PC-9 (cell line): Measurements from ENCODE around the gene DHRSX. TPM values are rescaled to one million over a fixed set of nuclear protein-coding genes. Genes with fewer than 3 reads are reported as not detected.
"Not testable (repeated sequence)": the region's sequence is repeated elsewhere in the genome, so short reads cannot be mapped to it uniquely, and the experiment has no call there.

Source experiments
- BruUV-seq: library from RNA; stranded (reverse); fragments of 400-500 nt; replicated peaks from 2 replicates; lab custom pipeline; 2021; lab: Mats Ljungman, UMichigan
- CTCF ChIA-PET: fragments of 300-600 bp; sonication (Branson Sonifier 250); formaldehyde crosslinking; loops from one replicate; lab custom pipeline; 2022; ENCODE audit warnings: antibody characterized with exemption; lab: Charles Lee
- POLR2A ChIA-PET: fragments of 300-600 bp; sonication (Branson Sonifier 250); formaldehyde crosslinking; loops from one replicate; lab custom pipeline; 2022; ENCODE audit warnings: antibody characterized with exemption; ENCODE audit not compliant: unreplicated experiment; lab: Charles Lee
- DNase-seq, 2 experiments: peaks; one replicate each; pipeline versions ENCODE4 v3.0.0 to v3.0.0-alpha.2; 2015 to 2022; ENCODE audit warnings: mixed read lengths in 1 of 2
- H2AFZ ChIP-seq: fragments of 200-600 bp; sonication (generic); 2 replicates; pipeline ENCODE4 v1.8.1; 2017; ENCODE audit warnings: antibody characterized with exemption
- H3F3A ChIP-seq: fragments of 200-600 bp; sonication (generic); 2 replicates; pipeline ENCODE4 v1.8.1; 2017; ENCODE audit warnings: antibody characterized with exemption, mild to moderate bottlenecking, low read depth; ENCODE audit not compliant: insufficient read depth
- H3K27ac ChIP-seq: fragments of 200-600 bp; sonication (generic); 2 replicates; pipeline ENCODE4 v1.6.1; 2016; ENCODE audit warnings: mixed run types
- H3K27me3 ChIP-seq: fragments of 200-600 bp; sonication (generic); 2 replicates; pipeline ENCODE4 v1.6.1; 2016; ENCODE audit warnings: low read depth, mixed run types; ENCODE audit not compliant: insufficient read depth
- H3K36me3 ChIP-seq: fragments of 200-600 bp; sonication (generic); 2 replicates; pipeline ENCODE4 v1.6.1; 2016; ENCODE audit warnings: low read depth, mixed run types
- H3K4me1 ChIP-seq: fragments of 200-600 bp; sonication (generic); replicated peaks from 2 replicates; pipeline ENCODE4 v1.6.1; 2016; ENCODE audit warnings: mixed run types; ENCODE audit not compliant: insufficient read depth
- H3K4me2 ChIP-seq: fragments of 200-600 bp; sonication (generic); 2 replicates; pipeline ENCODE4 v1.6.1; 2017; ENCODE audit warnings: mixed run types
- H3K4me3 ChIP-seq: fragments of 200-600 bp; sonication (generic); 2 replicates; pipeline ENCODE4 v1.6.1; 2016; ENCODE audit warnings: mixed run types
- H3K79me2 ChIP-seq: fragments of 200-600 bp; sonication (generic); 2 replicates; pipeline ENCODE4 v1.6.1; 2017; ENCODE audit warnings: low read depth, mixed run types
- H3K9me2 ChIP-seq: fragments of 200-600 bp; sonication (generic); 2 replicates; pipeline ENCODE4 v1.8.1; 2017; ENCODE audit warnings: mild to moderate bottlenecking; ENCODE audit not compliant: insufficient read depth
- H3K9me3 ChIP-seq: fragments of 200-600 bp; sonication (generic); 2 replicates; pipeline ENCODE4 v1.8.1; 2016; ENCODE audit warnings: low read depth; ENCODE audit not compliant: insufficient read depth
- H4K20me1 ChIP-seq: fragments of 200-600 bp; sonication (generic); 2 replicates; pipeline ENCODE4 v1.8.1; 2017; ENCODE audit not compliant: insufficient read depth
- EZH2 ChIP-seq: fragments of 200-600 bp; sonication (generic); IDR thresholded peaks from 2 replicates; pipeline ENCODE4 v1.8.0; 2017; ENCODE audit warnings: antibody characterized with exemption, low read depth
- intact Hi-C: fragments of 100-400 bp; cut with micrococcal nuclease; formaldehyde crosslinking; loops from one replicate; pipeline ENCODE4 v1.10.0; 2022; ENCODE audit not compliant: unreplicated experiment
- total RNA-seq: library from RNA; stranded (reverse); gene quantifications from 2 replicates; pipeline ENCODE4 v1.2.3, GENCODE V29; 2021
- TF ChIP-seq, protein P1 (sequence below): fragments of 200-600 bp; sonication (generic); conservative IDR thresholded peaks from 2 replicates; pipeline ENCODE4 v1.6.1; 2017; ENCODE audit warnings: mixed run types, antibody characterized with exemption, mild to moderate bottlenecking, moderate library complexity

Gene DHRSX
- total RNA-seq, 1 experiment from 2014 or later: 13.2 TPM

DNA sequence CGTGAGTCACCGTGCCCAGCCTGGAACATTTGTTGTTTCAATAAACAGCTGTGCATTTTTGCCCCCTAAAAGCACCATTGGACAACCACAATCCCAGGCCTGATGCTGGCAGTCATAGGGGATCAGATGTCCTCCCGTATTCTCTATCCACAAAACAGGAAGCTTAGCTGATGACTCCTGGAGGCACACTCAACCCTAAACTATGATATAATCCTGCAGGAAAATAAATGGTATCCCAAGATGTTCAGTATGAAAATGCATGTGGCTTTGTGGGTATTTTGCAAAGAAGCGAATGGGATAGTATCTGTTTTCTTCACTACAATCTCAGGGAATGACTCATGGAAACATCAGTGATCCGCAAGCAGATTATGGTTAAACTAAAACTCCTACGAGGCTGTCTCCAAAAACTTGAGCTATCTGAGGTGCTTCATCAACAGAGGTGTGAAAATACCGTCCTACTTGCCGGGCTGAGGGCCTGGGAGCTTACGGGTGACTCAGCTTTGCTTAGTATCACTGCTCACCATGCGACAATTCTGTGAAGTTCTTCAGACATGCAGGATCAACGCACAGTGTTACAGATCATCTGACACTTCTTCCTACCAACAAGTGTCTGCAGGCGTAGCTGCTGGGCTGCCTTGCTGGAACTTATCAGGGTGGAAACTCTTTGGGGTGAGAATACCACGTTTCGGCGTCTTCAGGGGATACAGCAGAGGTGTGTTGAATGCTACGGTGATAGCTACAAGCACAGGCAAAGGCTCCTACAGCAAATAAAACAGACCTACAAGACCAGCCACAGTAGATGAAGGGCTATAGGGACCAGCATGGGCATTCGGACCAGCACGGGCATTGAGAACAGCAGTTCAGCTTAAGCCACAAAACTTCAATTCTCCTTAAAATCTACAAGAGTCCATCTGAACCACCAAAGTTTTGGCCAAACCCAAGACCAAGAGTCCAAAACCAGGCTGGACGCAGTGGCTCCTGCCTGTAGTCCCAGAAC is 148.5 kb downstream of the DHRSX start:
- DNase-seq: peak; percentile 42 to 72
- TF ChIP-seq EZH2: no peak
- TF ChIP-seq, protein P1, sequence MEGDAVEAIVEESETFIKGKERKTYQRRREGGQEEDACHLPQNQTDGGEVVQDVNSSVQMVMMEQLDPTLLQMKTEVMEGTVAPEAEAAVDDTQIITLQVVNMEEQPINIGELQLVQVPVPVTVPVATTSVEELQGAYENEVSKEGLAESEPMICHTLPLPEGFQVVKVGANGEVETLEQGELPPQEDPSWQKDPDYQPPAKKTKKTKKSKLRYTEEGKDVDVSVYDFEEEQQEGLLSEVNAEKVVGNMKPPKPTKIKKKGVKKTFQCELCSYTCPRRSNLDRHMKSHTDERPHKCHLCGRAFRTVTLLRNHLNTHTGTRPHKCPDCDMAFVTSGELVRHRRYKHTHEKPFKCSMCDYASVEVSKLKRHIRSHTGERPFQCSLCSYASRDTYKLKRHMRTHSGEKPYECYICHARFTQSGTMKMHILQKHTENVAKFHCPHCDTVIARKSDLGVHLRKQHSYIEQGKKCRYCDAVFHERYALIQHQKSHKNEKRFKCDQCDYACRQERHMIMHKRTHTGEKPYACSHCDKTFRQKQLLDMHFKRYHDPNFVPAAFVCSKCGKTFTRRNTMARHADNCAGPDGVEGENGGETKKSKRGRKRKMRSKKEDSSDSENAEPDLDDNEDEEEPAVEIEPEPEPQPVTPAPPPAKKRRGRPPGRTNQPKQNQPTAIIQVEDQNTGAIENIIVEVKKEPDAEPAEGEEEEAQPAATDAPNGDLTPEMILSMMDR: no peak
- peaks cover 25% of the 10 kb centered on the region for H3F3A ChIP-seq
- H3K4me3 ChIP-seq: no peak overlapping the region
- CTCF ChIA-PET: no interaction called here
- H3K79me2 ChIP-seq: no peaks in the 10 kb centered on the region
- peaks cover 16% of the 10 kb centered on the region for H3K4me1 ChIP-seq
- POLR2A ChIA-PET: no interaction called here
- no TSS peak for BruUV-seq
- intact Hi-C loops: loop anchor here (5.0 kb wide), 2 partner anchors 35 to 220 kb away; no protein-coding TSS in a partner anchor
- peak overlapping the region; percentile 10 for H3K4me2 ChIP-seq
- no peak overlapping the region for H2AFZ ChIP-seq
- H3K36me3 ChIP-seq: no peaks in the 10 kb centered on the region
- H3K9me3 ChIP-seq: no peaks in the 10 kb centered on the region
- H3K27me3 ChIP-seq: no peaks in the 10 kb centered on the region
- H4K20me1 ChIP-seq: no peaks in the 10 kb centered on the region; the same call in 1 of the 2 replicates
- H3K9me2 ChIP-seq: no peaks in the 10 kb centered on the region
- peak overlapping the region; percentile 67 for H3K27ac ChIP-seq

DNA sequence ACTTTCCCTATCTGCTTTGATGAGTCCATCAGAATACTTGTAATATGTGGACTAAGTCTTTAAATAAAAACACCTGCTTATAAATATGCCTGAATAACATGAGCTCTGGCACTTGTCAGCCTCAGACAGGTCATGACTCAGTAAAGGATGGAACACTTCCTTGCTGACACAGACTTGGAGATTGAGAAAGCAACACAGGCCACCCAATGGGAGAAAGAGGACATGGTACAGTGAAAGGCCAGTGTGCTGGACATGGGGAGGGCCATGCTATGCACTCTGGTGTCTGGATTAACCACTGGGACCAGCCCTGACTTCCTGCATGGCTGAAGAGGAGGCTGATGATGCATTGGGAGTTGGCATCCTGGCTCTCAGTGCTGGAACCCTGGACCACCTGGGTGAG is 149.5 kb downstream of the DHRSX start:
- peak in 1 of 2 experiments; percentile 51 for DNase-seq
- intact Hi-C loops: loop anchor here (5.0 kb wide), 2 partner anchors 36 to 221 kb away; no protein-coding TSS in a partner anchor
- POLR2A ChIA-PET: no interaction called here
- no peak overlapping the region for H3K4me3 ChIP-seq
- H3K4me2 ChIP-seq: no peak overlapping the region
- no peaks in the 10 kb centered on the region; the same call in 1 of the 2 replicates for H4K20me1 ChIP-seq
- CTCF ChIA-PET: no interaction called here
- H3K36me3 ChIP-seq: no peaks in the 10 kb centered on the region
- peaks cover 25% of the 10 kb centered on the region for H3F3A ChIP-seq
- no peaks in the 10 kb centered on the region for H3K9me2 ChIP-seq
- H2AFZ ChIP-seq: no peak overlapping the region
- H3K27me3 ChIP-seq: no peaks in the 10 kb centered on the region
- H3K9me3 ChIP-seq: no peaks in the 10 kb centered on the region
- peaks cover 16% of the 10 kb centered on the region for H3K4me1 ChIP-seq
- peak overlapping the region; percentile 67 for H3K27ac ChIP-seq
- no TSS peak for BruUV-seq
- no peak for TF ChIP-seq EZH2
- TF ChIP-seq, protein P1: no peak
- H3K79me2 ChIP-seq: no peaks in the 10 kb centered on the region

DNA sequence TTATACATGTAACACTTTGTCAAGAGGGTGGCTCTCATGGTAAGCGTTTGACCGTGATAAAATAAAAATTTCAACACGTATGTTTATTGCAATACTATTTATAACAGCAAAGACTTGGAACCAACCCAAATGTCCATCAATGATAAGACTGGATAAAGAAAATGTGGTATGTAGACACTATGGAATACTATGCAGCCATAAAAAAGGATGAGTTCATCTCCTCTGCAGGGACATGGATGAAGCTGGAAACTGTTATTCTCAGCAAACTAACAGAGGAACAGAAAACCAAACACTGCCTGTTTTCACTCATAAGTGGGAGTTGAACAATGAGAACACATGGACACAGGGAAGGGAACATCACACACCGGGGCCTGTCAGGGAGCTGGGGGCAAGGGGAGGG is 150.1 kb downstream of the DHRSX start:
- H3K4me3 ChIP-seq, H2AFZ ChIP-seq, H3K9me3 ChIP-seq, H3K4me2 ChIP-seq, H3K27me3 ChIP-seq, CTCF ChIA-PET, BruUV-seq, H3K36me3 ChIP-seq, H3K27ac ChIP-seq, H4K20me1 ChIP-seq, H3K79me2 ChIP-seq, DNase-seq, POLR2A ChIA-PET, H3K9me2 ChIP-seq: not testable (repeated sequence)
- peaks cover 16% of the 10 kb centered on the region for H3K4me1 ChIP-seq
- peaks cover 25% of the 10 kb centered on the region for H3F3A ChIP-seq
- intact Hi-C loops: loop anchor here (5.0 kb wide), 2 partner anchors 37 to 222 kb away; no protein-coding TSS in a partner anchor

DNA sequence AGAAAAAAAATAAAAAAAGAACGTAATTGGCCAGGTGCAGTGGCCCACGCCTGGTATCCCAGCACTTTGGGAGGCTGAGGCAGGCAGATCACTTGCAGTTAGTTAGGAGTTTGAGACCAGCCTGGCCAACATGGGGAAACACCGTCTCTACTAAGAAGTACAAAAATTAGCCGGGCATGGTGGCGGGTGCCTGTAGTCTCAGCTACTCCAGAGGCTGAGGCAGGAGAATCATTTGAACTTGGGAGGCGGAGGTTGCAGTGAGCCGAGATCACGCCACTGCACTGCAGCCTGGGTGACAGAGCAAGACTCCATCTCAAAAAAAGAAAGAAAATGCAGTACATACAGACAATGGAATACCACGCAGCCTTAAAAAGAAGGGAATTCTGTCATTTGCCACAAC is 150.7 kb downstream of the DHRSX start:
- H3K4me3 ChIP-seq, CTCF ChIA-PET, H2AFZ ChIP-seq, H3K9me2 ChIP-seq, H3K79me2 ChIP-seq, H3K27me3 ChIP-seq, POLR2A ChIA-PET, H4K20me1 ChIP-seq, H3K36me3 ChIP-seq, H3K27ac ChIP-seq, H3K9me3 ChIP-seq, DNase-seq, H3K4me2 ChIP-seq, BruUV-seq: not testable (repeated sequence)
- H3F3A ChIP-seq: peaks cover 25% of the 10 kb centered on the region
- intact Hi-C loops: loop anchor here (5.0 kb wide), 2 partner anchors 37 to 222 kb away; no protein-coding TSS in a partner anchor
- peaks cover 16% of the 10 kb centered on the region for H3K4me1 ChIP-seq
